Amniotic epithelial cell (primary cell): ENCODE measurements around the gene MGAT1.
"Not testable (repeated sequence)": the region's sequence is repeated elsewhere in the genome, so short reads cannot be mapped to it uniquely, and the experiment has no call there.

ENCODE experiments used
- DNase-seq: peaks from one replicate; pipeline ENCODE4 v3.0.0-alpha.2; 2010; ENCODE audit warnings: low read depth

The MGAT1 gene

GRCh38 chr5:180802325-180803180 lies at the start of gene MGAT1:
TSS of gene MGAT1 (minus strand) at chr5:180802806. CDS start at chr5:180792971, 9,835 bp downstream.
- peak; percentile 79 for DNase-seq

GRCh38 chr5:180850434-180851078 lies 48.0 kb upstream of the MGAT1 start:
- peak; percentile 15 for DNase-seq

DNA sequence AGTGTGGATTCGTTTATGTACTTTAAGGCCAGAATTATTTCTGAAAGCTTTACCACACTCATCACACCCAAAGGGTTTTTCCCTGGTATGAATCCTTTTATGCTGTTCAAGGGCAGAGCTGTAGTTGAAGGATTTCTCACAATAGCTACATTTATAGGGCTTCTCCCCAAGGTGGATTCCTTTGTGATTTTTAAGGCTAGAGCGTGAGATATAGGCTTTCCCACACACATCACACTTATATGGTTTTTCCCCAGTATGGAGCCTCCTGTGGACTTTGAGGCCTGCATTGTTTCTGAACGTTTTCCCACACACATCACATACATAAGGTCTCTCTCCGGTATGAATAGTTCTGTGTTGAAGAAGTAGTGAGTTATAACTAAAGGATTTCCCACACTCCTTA lies 47.2 kb upstream of the MGAT1 start:
- no peak for DNase-seq

DNA sequence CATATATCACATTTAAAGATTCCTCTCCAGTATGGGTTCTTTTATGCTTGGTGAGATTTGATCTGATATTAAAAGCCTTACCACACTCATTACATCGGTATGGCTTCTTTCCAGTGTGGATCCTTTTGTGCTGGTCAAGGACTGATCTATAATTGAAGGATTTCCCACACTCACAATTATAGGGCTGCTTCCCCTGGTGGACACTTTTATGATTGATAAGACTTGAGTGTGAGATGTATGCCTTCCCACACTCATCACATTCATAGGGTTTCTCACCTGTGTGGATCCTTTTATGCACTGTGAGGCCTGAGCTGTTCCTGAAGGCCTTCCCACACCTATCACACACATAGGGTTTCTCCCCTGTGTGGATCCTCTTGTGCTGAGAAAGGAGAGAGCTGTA lies 46.3 kb upstream of the MGAT1 start:
- DNase-seq = no peak

- DNase-seq = no peak
Measured at GRCh38 chr5:180848265-180848664, 45.7 kb upstream of the MGAT1 start.

DNA sequence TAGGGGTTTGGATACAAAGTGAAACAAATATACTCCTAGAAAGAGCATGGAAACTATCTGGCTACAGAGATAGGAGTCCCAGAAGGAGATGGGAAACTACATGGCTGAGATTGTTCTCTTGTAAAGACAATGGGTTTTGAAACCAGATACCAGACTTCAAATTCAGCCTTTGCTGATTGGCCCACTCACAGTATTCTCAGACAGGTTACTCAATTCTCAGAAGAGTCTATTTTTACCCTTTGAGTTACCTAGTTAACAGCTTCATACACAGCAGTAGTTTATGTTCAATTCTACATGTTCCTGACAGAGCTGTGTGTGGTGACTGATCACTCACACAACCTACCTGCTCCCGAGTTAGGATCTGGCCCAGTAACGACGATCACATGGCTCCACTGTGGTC lies 44.4 kb upstream of the MGAT1 start:
- no peak for DNase-seq

GRCh38 chr5:180844858-180845257 lies 42.3 kb upstream of the MGAT1 start:
- DNase-seq = no peak

GRCh38 chr5:180844432-180844831 lies 41.8 kb upstream of the MGAT1 start:
- DNase-seq = no peak

DNA sequence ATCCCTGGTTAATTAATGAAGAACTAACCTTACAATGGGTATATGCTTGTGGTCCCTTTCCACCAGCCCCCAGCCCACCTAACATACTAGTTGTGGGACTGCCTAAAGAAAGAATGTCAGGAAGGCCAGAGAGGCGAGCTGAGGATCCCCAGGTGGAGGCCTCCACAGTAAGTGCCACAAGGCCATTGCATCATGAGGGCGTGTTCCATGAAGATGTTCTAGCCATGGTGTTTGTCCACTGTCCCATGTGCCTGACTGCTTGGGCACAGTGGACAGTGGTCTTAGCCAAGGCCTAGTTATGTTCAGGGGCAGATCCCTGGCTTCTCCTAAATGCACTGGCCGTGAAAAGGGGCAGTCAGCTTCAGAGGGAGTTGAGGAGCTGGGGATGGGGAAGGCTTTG lies 37.3 kb upstream of the MGAT1 start:
- DNase-seq = no peak

DNA sequence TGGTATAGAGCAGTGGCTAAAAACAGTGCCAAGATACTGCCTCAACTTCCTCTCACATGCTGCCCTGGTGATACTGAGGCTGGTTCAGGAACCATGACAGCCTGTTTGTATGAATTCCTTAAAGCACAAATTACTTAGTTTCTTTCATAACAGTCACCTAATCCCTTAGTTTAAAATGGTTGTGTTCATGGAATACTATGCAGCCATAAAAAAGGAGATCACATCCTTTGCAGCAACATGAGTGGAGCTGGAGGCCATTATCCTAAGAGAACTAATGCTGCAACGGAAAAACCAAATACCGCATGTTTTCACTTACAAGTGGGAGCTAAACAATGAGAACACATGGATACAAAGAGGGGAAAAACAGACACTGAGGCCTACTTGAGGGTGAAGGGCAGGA lies 36.6 kb upstream of the MGAT1 start:
- DNase-seq = no peak

GRCh38 chr5:180837478-180837877 lies 34.9 kb upstream of the MGAT1 start:
- no peak for DNase-seq

DNA sequence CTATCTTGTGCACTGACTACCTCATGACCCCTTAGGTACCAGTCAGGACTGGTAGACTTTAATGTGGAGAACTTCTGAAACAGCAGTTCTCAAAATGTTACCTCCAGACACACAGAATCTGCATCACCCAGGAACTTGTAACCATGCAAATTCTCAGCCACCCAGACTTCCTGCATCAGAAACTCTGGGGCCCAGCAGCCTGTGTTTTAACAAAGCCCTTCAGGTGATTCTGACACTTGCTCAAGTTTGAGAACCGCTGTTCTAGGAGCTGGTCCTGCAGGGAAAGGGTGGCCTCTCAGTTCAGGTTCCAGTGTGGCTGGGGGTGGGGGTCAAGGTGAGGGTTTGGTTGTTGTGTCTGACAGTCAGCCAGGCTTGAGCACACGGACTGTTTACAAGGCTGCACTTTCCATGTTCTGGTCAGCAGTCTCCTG lies 30.0 kb upstream of the MGAT1 start:
- DNase-seq = no peak

GRCh38 chr5:180831139-180832093 lies 28.8 kb upstream of the MGAT1 start:
- DNase-seq = peak; percentile 63

DNA sequence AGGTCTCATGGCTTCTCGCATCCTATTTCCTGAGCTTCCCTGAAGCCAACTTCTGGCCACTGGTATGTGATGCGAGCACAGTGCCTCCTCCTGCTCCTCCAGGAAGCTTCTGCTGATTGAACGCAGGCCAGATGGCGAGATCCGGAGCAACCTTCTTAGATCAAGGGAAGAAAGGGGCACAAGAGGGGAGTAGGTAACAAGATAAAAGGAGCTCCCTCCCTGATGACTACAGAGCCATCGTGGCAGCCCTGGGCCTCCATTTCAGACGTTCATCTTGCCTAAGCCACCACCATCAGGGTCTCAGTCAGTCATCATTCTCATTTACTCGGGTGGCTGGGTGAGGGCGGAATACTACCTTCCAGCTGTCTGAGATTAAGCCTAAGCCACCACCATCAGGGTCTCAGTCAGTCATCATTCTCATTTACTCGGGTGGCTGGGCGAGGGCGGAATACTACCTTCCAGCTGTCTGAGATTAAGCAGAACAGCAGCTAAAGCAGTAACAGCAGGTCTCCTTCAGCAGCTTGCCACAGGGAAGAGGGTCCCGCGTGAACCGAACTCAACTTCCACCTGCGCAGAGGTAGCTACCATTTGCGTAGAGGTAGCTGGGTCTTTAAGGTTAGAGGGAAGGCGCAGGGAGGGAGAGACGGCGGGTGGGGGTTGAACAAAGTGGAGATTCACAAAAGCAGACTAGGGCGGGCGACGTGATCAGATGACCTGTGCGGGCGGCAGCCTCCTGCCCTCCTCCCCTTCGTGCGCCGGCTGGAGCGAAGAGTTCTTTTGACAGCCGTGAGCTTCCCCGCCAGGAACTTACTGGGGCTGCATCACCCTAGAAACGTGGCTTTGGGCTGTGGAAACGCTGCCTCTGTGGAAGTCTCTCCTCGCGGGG lies 27.9 kb upstream of the MGAT1 start:
- DNase-seq = peak; percentile 60

- DNase-seq = no peak
Measured at GRCh38 chr5:180829726-180830125, 27.1 kb upstream of the MGAT1 start.

DNA sequence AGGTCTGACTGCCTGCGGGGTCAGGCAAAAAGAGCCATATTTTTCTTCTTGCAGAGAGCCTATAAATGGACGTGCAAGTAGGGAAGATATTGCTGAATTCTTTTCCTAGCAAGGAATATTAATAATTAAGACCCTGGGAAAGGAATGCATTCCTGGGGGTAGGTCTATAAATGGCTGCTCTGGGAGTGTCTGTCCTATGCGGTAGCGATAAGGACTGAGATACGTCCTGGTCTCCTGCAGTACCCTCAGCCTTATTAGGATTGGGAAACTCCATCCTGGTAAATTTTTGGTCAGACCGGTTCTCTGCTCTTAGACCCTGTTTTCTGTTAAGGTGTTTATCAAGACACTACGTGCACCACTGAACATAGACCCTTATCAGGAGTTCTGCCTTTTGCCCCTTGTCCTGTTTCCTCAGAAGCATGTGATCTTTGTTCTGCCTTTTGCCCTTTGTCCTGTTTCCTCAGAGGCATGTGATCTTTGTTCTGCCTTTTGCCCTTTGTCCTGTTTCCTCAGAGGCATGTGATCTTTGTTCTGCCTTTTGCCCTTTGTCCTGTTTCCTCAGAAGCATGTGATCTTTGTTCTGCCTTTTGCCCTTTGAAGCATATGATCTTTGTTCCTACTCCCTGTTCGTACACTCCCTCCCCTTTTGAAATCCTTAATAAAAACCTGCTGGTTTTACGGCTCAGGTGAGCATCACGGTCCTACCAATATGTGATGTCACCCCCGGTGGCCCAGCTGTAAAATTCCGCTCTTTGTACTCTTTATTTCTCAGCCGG lies 26.3 kb upstream of the MGAT1 start:
- not testable (repeated sequence) for DNase-seq

- DNase-seq = not testable (repeated sequence)
Measured at GRCh38 chr5:180827374-180827773, 24.8 kb upstream of the MGAT1 start.

GRCh38 chr5:180825768-180826525 lies 23.3 kb upstream of the MGAT1 start:
- DNase-seq = peak; percentile 85

- DNase-seq = no peak
Measured at GRCh38 chr5:180824630-180825476, 22.2 kb upstream of the MGAT1 start.
